Panc1 (cell line): ENCODE results near the gene CALCA. TPM values are rescaled to one million over a fixed set of nuclear protein-coding genes. Genes with fewer than 3 reads are reported as not detected.

Source experiments
- ATAC-seq: fragments of 200-7000 bp; cut with Tn5 transposase; 2 replicates; pipeline ENCODE4 v1.9.1; 2020; ENCODE audit warnings: mild to moderate bottlenecking, moderate library complexity
- BruUV-seq: library from RNA; stranded (reverse); fragments of 400-500 nt; replicated peaks from 2 replicates; lab custom pipeline; 2021; lab: Mats Ljungman, UMichigan
- CTCF ChIA-PET: fragments of 300-600 bp; sonication (Branson Sonifier 250); formaldehyde crosslinking; loops from one replicate; lab custom pipeline; 2022; ENCODE audit warnings: antibody characterized with exemption; lab: Charles Lee
- POLR2A ChIA-PET: fragments of 300-600 bp; sonication (Branson Sonifier 250); formaldehyde crosslinking; loops from one replicate; lab custom pipeline; 2022; ENCODE audit warnings: antibody characterized with exemption; lab: Charles Lee
- DNase-seq: peaks from one replicate; pipeline ENCODE4 v3.0.0-alpha.2; 2010; ENCODE audit warnings: low read depth, low spot score
- H3K27ac ChIP-seq: 2 replicates; pipeline ENCODE4 v1.5.1; 2011; ENCODE audit warnings: mild to moderate bottlenecking, low read length, inconsistent platforms
- H3K27me3 ChIP-seq: fragments of 200-500 bp; sonication (Bioruptor generic); 2 replicates; pipeline ENCODE4 v1.6.0; 2014; ENCODE audit warnings: low read length, inconsistent platforms; ENCODE audit not compliant: control insufficient read depth, insufficient read depth
- H3K36me3 ChIP-seq: fragments of 200-500 bp; sonication (Bioruptor generic); 2 replicates; pipeline ENCODE4 v1.5.1; 2014; ENCODE audit warnings: inconsistent platforms, mild to moderate bottlenecking, low read length, moderate library complexity; ENCODE audit not compliant: control insufficient read depth, insufficient read depth
- H3K4me1 ChIP-seq: 2 replicates; pipeline ENCODE4 v1.5.1; 2011; ENCODE audit warnings: inconsistent platforms, mild to moderate bottlenecking, low read length, moderate library complexity; ENCODE audit not compliant: control insufficient read depth, insufficient read depth
- H3K4me3 ChIP-seq, 2 experiments: 2 replicates each; pipeline ENCODE4 v1.5.1; 2011 to 2012; ENCODE audit warnings: low read depth in 2 of 2, low read length in 2 of 2, mild to moderate bottlenecking in 2 of 2, inconsistent platforms in 1 of 2, moderate library complexity in 1 of 2
- H3K9me3 ChIP-seq: fragments of 200-500 bp; sonication (Bioruptor generic); 2 replicates; pipeline ENCODE4 v1.5.1; 2014; ENCODE audit warnings: low read depth, mild to moderate bottlenecking, inconsistent platforms, low read length, moderate library complexity; ENCODE audit not compliant: control insufficient read depth, insufficient read depth
- CTCF ChIP-seq: fragments of 450-650 bp; IDR thresholded peaks from 2 replicates; pipeline ENCODE4 v1.5.1; 2017; ENCODE audit warnings: mild to moderate bottlenecking
- POLR2AphosphoS5 ChIP-seq: IDR thresholded peaks from 2 replicates; pipeline ENCODE4 v1.6.1; 2012; ENCODE audit warnings: mild to moderate bottlenecking, low read depth, low read length, moderate library complexity
- REST ChIP-seq, 2 experiments: IDR thresholded peaks; 2 replicates each; pipeline ENCODE4 v1.6.1; 2011 to 2012; ENCODE audit warnings: low read depth in 2 of 2, control low read depth in 1 of 2, low read length in 1 of 2, mild to moderate bottlenecking in 1 of 2, moderate library complexity in 1 of 2; ENCODE audit not compliant: insufficient read depth in 1 of 2
- SIN3A ChIP-seq: IDR thresholded peaks from 2 replicates; pipeline ENCODE4 v1.6.1; 2012; ENCODE audit warnings: low read depth, mild to moderate bottlenecking, low read length, moderate library complexity, borderline replicate concordance; ENCODE audit not compliant: insufficient read depth
- TCF7L2 ChIP-seq: IDR thresholded peaks from 2 replicates; pipeline ENCODE4 v1.6.1; 2011; ENCODE audit warnings: mild to moderate bottlenecking, low read depth, low read length, inconsistent platforms
- in situ Hi-C: cut with HindIII; loops from 2 replicates; pipeline ENCODE4 v1.10.0; 2016; ENCODE audit warnings: low sequenced_read_pairs, low pct_unique_long_range_greater_than_20kb
- intact Hi-C: fragments of 100-400 bp; cut with micrococcal nuclease; formaldehyde crosslinking; loops from one replicate; pipeline ENCODE4 v1.10.0; 2022; ENCODE audit not compliant: unreplicated experiment
- total RNA-seq: library from RNA; stranded (reverse); gene quantifications from one replicate; pipeline ENCODE4 v1.2.1, GENCODE V29; 2021; ENCODE audit not compliant: unreplicated experiment

CALCA gene
- total RNA-seq, 1 experiment from 2014 or later, result not detected

GRCh38 chr11:14953904-14954303, 18.2 kb downstream of the CALCA start:
- ChIA-PET POLR2A (no interaction called here), CTCF (no interaction called here)
- in situ Hi-C loops, result no loop called here
- no TSS peak for BruUV-seq
- no peak for ATAC-seq
- intact Hi-C loops, result no loop called here
- DNase-seq, result no peak
- Histone ChIP-seq H3K27ac (no peak overlapping the region), H3K4me1 (no peaks in the 10 kb centered on the region), H3K27me3 (peaks cover 2% of the 10 kb centered on the region), H3K36me3 (no peaks in the 10 kb centered on the region), H3K4me3 (no peak overlapping the region), H3K9me3 (no peaks in the 10 kb centered on the region)
- TF ChIP-seq REST (IDR thresholded peaks at IDR 0.05; ENCODE audit: insufficient read depth in 1 of 2, low read depth in 2 of 2, low read length in 1 of 2) (no peak), POLR2AphosphoS5 (no peak), CTCF (no peak), TCF7L2 (no peak), SIN3A (no peak)

- CTCF ChIA-PET, result interaction anchor here (0.6 kb wide), 1 partner anchor 20 kb away, joined by 3 read pairs; no protein-coding TSS in a partner anchor
- intact Hi-C loops, result no loop called here
- Histone ChIP-seq H3K27ac (no peak overlapping the region), H3K9me3 (no peaks in the 10 kb centered on the region), H3K27me3 (no peaks in the 10 kb centered on the region; the same call in 1 of the 2 replicates), H3K4me1 (no peaks in the 10 kb centered on the region), H3K4me3 (no peak overlapping the region), H3K36me3 (no peaks in the 10 kb centered on the region)
- in situ Hi-C loops, result no loop called here
- no peak for ATAC-seq
- POLR2A ChIA-PET, result no interaction called here
- no TSS peak for BruUV-seq
- no peak for TF ChIP-seq SIN3A
- TF ChIP-seq TCF7L2, result no peak
- TF ChIP-seq REST (IDR thresholded peaks at IDR 0.05; ENCODE audit: insufficient read depth in 1 of 2, low read depth in 2 of 2, low read length in 1 of 2), result no peak
- no peak for TF ChIP-seq CTCF
- no peak for TF ChIP-seq POLR2AphosphoS5
- DNase-seq, result no peak
Observed at GRCh38 chr11:14949437-14950147, 22.6 kb downstream of the CALCA start.
